Raji (cell line): ENCODE data around the gene CREB3.

Source experiments
- POLR2A ChIP-seq: IDR thresholded peaks from 2 replicates; pipeline ENCODE4 v1.6.1; 2011; ENCODE audit warnings: low read depth, low read length, control low read depth; ENCODE audit not compliant: insufficient read depth

Gene CREB3

GRCh38 chr9:35732185-35732799 lies at the start of gene CREB3, which contains the start of gene TLN1:
Gene CREB3, plus strand, starts transcription at chr9:35732666. Its CDS starts 107 bp downstream, at chr9:35732773.
Gene TLN1, minus strand, starts transcription at chr9:35732195. Its CDS starts 6,501 bp downstream, at chr9:35725694.
- peak; percentile 80 for TF ChIP-seq POLR2A

- TF ChIP-seq POLR2A = no peak
Observed at GRCh38 chr9:35683323-35683722, 49.1 kb upstream of the CREB3 start.

- TF ChIP-seq POLR2A = no peak
Observed at GRCh38 chr9:35684921-35685320, 47.5 kb upstream of the CREB3 start.

- TF ChIP-seq POLR2A = no peak
Observed at GRCh38 chr9:35685506-35685905, 47.0 kb upstream of the CREB3 start.

GRCh38 chr9:35686222-35687203 lies 46.0 kb upstream of the CREB3 start:
- no peak for TF ChIP-seq POLR2A

GRCh38 chr9:35687306-35687705 lies 45.2 kb upstream of the CREB3 start:
- no peak for TF ChIP-seq POLR2A

- TF ChIP-seq POLR2A = no peak
Observed at GRCh38 chr9:35687972-35688557, 44.4 kb upstream of the CREB3 start.

GRCh38 chr9:35688558-35689541 lies 43.6 kb upstream of the CREB3 start:
- TF ChIP-seq POLR2A = no peak

- no peak for TF ChIP-seq POLR2A
Observed at GRCh38 chr9:35689542-35690293, 42.7 kb upstream of the CREB3 start, which contains the start of gene TPM2. Gene TPM2, minus strand, starts transcription at chr9:35689925. Its CDS starts 108 bp downstream, at chr9:35689817.

GRCh38 chr9:35690294-35690613 lies 42.2 kb upstream of the CREB3 start:
- no peak for TF ChIP-seq POLR2A

GRCh38 chr9:35690614-35691333 lies 41.7 kb upstream of the CREB3 start:
- no peak for TF ChIP-seq POLR2A

- TF ChIP-seq POLR2A = no peak
Observed at GRCh38 chr9:35691334-35691650, 41.2 kb upstream of the CREB3 start.

- TF ChIP-seq POLR2A = no peak
Observed at GRCh38 chr9:35691757-35692301, 40.6 kb upstream of the CREB3 start.
